ENCODE results near the gene MFAP1. TPM values are rescaled to one million over a fixed set of nuclear protein-coding genes. Genes with fewer than 3 reads are reported as not detected.
"Not testable (repeated sequence)": the region's sequence is repeated elsewhere in the genome, so short reads cannot be mapped to it uniquely, and the experiment has no call there.

MFAP1 gene
- total RNA-seq, 4 donors from 2014 or later: 18.6 to 21.3 (median 19.7) TPM

- TF ChIP-seq EP300 (IDR thresholded peaks at IDR 0.05) (no peak), POLR2AphosphoS5 (IDR thresholded peaks at IDR 0.05) (no peak), POLR2A (IDR thresholded peaks at IDR 0.05; ENCODE audit: low read depth) (no peak), CTCF (IDR thresholded peaks at IDR 0.05) (no peak)
- Histone ChIP-seq H3K27ac (replicated peaks in 1 of 4) (no peak overlapping the region), H3K36me3 (peaks cover 88 to 100% (median 100%) of the 10 kb centered on the region in 4 donors), H3K4me3 (no peak overlapping the region), H3K4me1 (peaks cover 0 to 10% (median 6%) of the 10 kb centered on the region in 4 donors), H3K27me3 (no peaks in the 10 kb centered on the region), H3K9me3 (no peaks in the 10 kb centered on the region)
- intact Hi-C loops (cut with DNase I): no loop called here
- no peak for DNase-seq (ENCODE audit: extremely low spot score)
- 86% methylated on average over 6 of the region's 6 CpGs for WGBS
Observed at GRCh38 chr15:43808960-43809678, 15.4 kb downstream of the MFAP1 start.

- TF ChIP-seq CTCF (IDR thresholded peaks at IDR 0.05) (no peak), POLR2AphosphoS5 (IDR thresholded peaks at IDR 0.05) (no peak), POLR2A (IDR thresholded peaks at IDR 0.05; ENCODE audit: low read depth) (no peak), EP300 (IDR thresholded peaks at IDR 0.05) (no peak)
- Histone ChIP-seq H3K9me3 (no peaks in the 10 kb centered on the region), H3K36me3 (peaks cover 82 to 100% (median 98%) of the 10 kb centered on the region in 4 donors), H3K4me3 (no peak overlapping the region), H3K4me1 (peaks cover 0 to 5% (median 5%) of the 10 kb centered on the region in 4 donors), H3K27me3 (no peaks in the 10 kb centered on the region), H3K27ac (replicated peaks in 1 of 4) (no peak overlapping the region)
- intact Hi-C loops (cut with DNase I): no loop called here
- no peak for DNase-seq (ENCODE audit: extremely low spot score)
- 95% methylated on average over 5 of the region's 5 CpGs for WGBS
Observed at GRCh38 chr15:43808435-43808950, 16.0 kb downstream of the MFAP1 start.

- H3K27me3 ChIP-seq; H3K9me3 ChIP-seq; H3K4me3 ChIP-seq; intact Hi-C loops (cut with DNase I); DNase-seq (ENCODE audit: extremely low spot score): not testable (repeated sequence)
- Histone ChIP-seq H3K4me1 (peaks cover 18 to 35% (median 33%) of the 10 kb centered on the region in 4 donors), H3K27ac (replicated peaks in 1 of 4) (peak overlapping the region in 1 of 4 donors; percentile 10), H3K36me3 (peaks cover 31 to 85% (median 70%) of the 10 kb centered on the region in 4 donors)
- WGBS: 95% methylated on average over 7 of the region's 7 CpGs
Observed at GRCh38 chr15:43802676-43803075, 21.8 kb downstream of the MFAP1 start.

GRCh38 chr15:43800286-43801141, 24.0 kb downstream of the MFAP1 start, which contains the start of gene HYPK:
Gene HYPK, plus strand, starts transcription at chr15:43800599. Its CDS starts 24 bp downstream, at chr15:43800623.
- H3K4me3 ChIP-seq: peak within 1 kb of the TSS; percentile 65 to 94 (median 86)
- H3K4me1 ChIP-seq: peaks cover 28 to 56% (median 53%) of the 10 kb centered on the region in 4 donors
- 8% methylated on average over 44 of the region's 44 CpGs for WGBS
- no peak for TF ChIP-seq CTCF (IDR thresholded peaks at IDR 0.05)
- peak; percentile 91 to 97 for TF ChIP-seq POLR2AphosphoS5 (IDR thresholded peaks at IDR 0.05)
- TF ChIP-seq POLR2A (IDR thresholded peaks at IDR 0.05; ENCODE audit: low read depth): no peak
- H3K9me3 ChIP-seq: no peaks in the 10 kb centered on the region
- peaks cover 11 to 83% (median 69%) of the 10 kb centered on the region in 4 donors for H3K36me3 ChIP-seq
- H3K27ac ChIP-seq (replicated peaks in 1 of 4): peak within 1 kb of the TSS; percentile 90 to 95 (median 92)
- peak; percentile 98 for DNase-seq (ENCODE audit: extremely low spot score)
- H3K27me3 ChIP-seq: peaks cover 0 to 4% (median 0%) of the 10 kb centered on the region in 4 donors
- intact Hi-C loops (cut with DNase I): no loop called here

GRCh38 chr15:43799945-43800285, 24.6 kb downstream of the MFAP1 start, which contains the start of gene SERINC4:
Gene SERINC4, minus strand, starts transcription at chr15:43800220. Its CDS starts 234 bp downstream, at chr15:43799986.
- 92% methylated on average over 6 of the region's 8 CpGs for WGBS
- DNase-seq (ENCODE audit: extremely low spot score): no peak
- Histone ChIP-seq H3K9me3 (no peaks in the 10 kb centered on the region), H3K27ac (replicated peaks in 1 of 4) (peak within 1 kb of the TSS; percentile 90 to 95 (median 92)), H3K4me3 (peak within 1 kb of the TSS; percentile 65 to 94 (median 86)), H3K27me3 (peaks cover 0 to 4% (median 0%) of the 10 kb centered on the region in 4 donors), H3K36me3 (peaks cover 9 to 83% (median 69%) of the 10 kb centered on the region in 4 donors), H3K4me1 (peaks cover 34 to 62% (median 59%) of the 10 kb centered on the region in 4 donors)
- intact Hi-C loops (cut with DNase I): no loop called here
- TF ChIP-seq POLR2A (IDR thresholded peaks at IDR 0.05; ENCODE audit: low read depth) (no peak), CTCF (IDR thresholded peaks at IDR 0.05) (no peak), POLR2AphosphoS5 (IDR thresholded peaks at IDR 0.05) (no peak), EP300 (IDR thresholded peaks at IDR 0.05) (no peak)
